ENCODE measurements around the gene C4orf36.
A peak's percentile ranks its signal among the peaks of the same experiment; 100 is the strongest.

C4orf36 gene

GRCh38 chr4:86891762-86892635 is at the start of gene C4orf36:
C4orf36 (minus strand) TSS chr4:86892422; CDS start chr4:86891520, 902 bp downstream.
- peak in 1 of 2 experiments; percentile 19 for DNase-seq (ENCODE audit: low read depth in 2 of 2)

- DNase-seq (ENCODE audit: low read depth in 2 of 2) = no peak
Measured at GRCh38 chr4:86940920-86941460, 48.8 kb upstream of the C4orf36 start.

- no peak for DNase-seq (ENCODE audit: low read depth in 2 of 2)
Measured at GRCh38 chr4:86939729-86940575, 47.7 kb upstream of the C4orf36 start.

- DNase-seq (ENCODE audit: low read depth in 2 of 2) = no peak
Measured at GRCh38 chr4:86938771-86939520, 46.7 kb upstream of the C4orf36 start.

GRCh38 chr4:86935853-86936733 is 43.9 kb upstream of the C4orf36 start:
- DNase-seq (ENCODE audit: low read depth in 2 of 2) = peak; percentile 57 to 62

GRCh38 chr4:86935566-86935852 is 43.3 kb upstream of the C4orf36 start:
- peak in 1 of 2 experiments; percentile 36 for DNase-seq (ENCODE audit: low read depth in 2 of 2)

GRCh38 chr4:86934771-86935565 is 42.7 kb upstream of the C4orf36 start, which contains the start of gene AFF1:
AFF1 (plus strand) TSS chr4:86935011; CDS start chr4:86948534, 13,523 bp downstream.
- DNase-seq (ENCODE audit: low read depth in 2 of 2) = peak; percentile 75 to 76

GRCh38 chr4:86934147-86934770 is 42.0 kb upstream of the C4orf36 start:
- DNase-seq (ENCODE audit: low read depth in 2 of 2) = no peak

GRCh38 chr4:86928400-86929255 is 36.4 kb upstream of the C4orf36 start:
- DNase-seq (ENCODE audit: low read depth in 2 of 2) = no peak

GRCh38 chr4:86927843-86928395 is 35.7 kb upstream of the C4orf36 start:
- DNase-seq (ENCODE audit: low read depth in 2 of 2) = no peak

- no peak for DNase-seq (ENCODE audit: low read depth in 2 of 2)
Measured at GRCh38 chr4:86926435-86927086, 34.3 kb upstream of the C4orf36 start.

GRCh38 chr4:86924811-86925210 is 32.6 kb upstream of the C4orf36 start:
- no peak for DNase-seq (ENCODE audit: low read depth in 2 of 2)

GRCh38 chr4:86921608-86922252 is 29.5 kb upstream of the C4orf36 start:
- no peak for DNase-seq (ENCODE audit: low read depth in 2 of 2)

- DNase-seq (ENCODE audit: low read depth in 2 of 2) = no peak
Measured at GRCh38 chr4:86919561-86920223, 27.5 kb upstream of the C4orf36 start.

GRCh38 chr4:86918539-86919072 is 26.4 kb upstream of the C4orf36 start:
- DNase-seq (ENCODE audit: low read depth in 2 of 2) = no peak
